Ecto neural progenitor cell (in vitro differentiated cells): Measurements from ENCODE around the gene MYH9.
A peak's percentile ranks its signal among the peaks of the same experiment; 100 is the strongest.

Experiments used
- DNase-seq: peaks from one replicate; pipeline ENCODE4 v3.0.0-alpha.2; 2018; ENCODE audit warnings: low spot score

The MYH9 gene

DNA sequence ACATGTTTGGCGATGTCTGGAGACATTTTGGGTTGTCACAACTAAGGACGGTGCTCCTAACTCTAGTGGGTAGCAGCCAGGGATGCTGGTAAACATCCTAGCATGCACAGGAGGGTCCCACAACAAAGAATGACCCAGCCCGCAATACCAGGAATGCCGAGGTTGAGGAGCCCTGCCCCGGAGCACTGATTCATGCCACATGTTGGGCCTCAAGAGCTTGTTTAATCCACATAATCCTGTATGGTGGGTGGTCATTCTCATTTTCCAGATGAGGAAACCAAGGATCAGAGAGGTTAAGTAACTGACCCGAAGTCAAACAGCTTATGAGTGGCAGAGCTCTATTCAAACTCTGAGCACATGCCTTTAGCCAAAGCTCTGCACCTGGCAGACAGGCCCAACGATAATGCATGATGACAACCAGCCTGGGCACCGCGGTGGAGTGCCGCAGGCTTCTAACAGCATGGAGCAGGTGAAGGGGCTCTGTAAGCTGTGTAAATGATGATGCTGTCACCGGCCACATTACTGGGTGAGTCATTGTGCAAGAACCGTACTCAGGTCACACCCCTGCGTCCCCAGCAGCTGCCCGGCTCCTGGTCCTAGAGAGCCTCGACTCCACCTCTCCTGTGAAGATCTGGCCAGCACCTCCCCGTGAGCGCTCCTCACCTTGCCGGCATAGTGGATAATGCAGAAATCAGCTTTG is 76.2 kb downstream of the MYH9 start:
- DNase-seq, result no peak

GRCh38 chr22:36308880-36309279 is 78.9 kb downstream of the MYH9 start:
- DNase-seq, result no peak

DNA sequence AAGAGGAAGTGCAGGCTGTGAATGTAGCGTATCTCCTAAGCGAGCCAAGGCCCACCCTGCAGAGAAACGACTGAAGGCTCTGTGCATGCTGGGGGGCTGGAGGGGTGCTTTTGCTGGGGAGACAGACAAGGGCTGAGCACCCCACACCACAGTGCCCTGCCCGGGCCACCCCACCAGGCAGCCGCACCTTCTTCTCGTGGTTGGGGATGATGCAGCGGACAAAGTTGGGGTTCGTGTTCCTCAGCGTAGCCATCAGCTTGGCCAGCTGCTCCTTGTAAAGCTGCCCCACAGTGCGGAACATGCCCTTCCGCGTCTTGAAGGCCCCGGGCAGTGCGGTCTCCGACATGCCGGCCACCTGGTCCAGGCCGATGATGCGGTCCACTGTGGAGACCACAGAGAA is 81.5 kb downstream of the MYH9 start:
- DNase-seq, result no peak

- no peak for DNase-seq
Observed at GRCh38 chr22:36305813-36306212, 82.0 kb downstream of the MYH9 start.

DNA sequence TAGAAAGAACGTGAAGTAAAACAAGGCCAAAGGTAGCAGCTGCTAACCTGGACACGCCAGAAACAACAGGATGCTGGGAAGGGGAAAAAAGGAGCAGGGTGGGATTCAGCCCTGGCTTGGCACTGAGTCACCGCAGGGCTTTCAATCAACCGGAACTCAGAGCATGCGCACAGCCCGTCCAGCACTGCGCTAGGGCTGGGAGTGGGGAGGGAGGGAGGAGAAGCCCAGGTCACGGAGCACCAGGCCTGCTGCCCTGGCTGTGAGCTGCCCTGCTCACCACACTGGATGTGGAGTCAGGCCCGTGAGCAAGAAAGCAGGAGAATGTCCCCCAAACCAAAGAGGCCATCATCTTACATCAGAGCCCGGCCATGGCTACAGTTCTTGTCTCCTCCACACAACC is 83.3 kb downstream of the MYH9 start:
- DNase-seq, result no peak

DNA sequence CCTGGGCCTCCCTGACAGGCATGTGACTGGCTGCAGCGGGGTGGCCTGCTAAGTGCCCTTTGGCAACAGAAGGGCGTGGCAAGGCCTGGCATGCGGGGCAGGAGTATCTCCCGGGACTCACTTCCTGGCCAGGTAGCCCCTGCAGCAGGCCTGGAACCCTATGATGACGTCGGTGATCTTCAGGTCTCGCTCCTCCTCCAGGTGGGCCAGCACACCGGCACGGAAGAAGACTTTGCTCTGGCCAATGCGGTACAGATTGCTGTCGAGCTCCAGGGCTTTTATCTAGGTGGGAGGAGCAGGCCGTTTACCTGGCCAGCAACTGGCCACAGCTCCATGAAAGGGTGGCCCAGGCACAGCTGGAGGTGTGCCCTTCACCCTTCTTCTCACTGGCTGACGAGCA is 83.9 kb downstream of the MYH9 start:
- no peak for DNase-seq

- DNase-seq, result no peak
Observed at GRCh38 chr22:36303115-36303467, 84.7 kb downstream of the MYH9 start.

DNA sequence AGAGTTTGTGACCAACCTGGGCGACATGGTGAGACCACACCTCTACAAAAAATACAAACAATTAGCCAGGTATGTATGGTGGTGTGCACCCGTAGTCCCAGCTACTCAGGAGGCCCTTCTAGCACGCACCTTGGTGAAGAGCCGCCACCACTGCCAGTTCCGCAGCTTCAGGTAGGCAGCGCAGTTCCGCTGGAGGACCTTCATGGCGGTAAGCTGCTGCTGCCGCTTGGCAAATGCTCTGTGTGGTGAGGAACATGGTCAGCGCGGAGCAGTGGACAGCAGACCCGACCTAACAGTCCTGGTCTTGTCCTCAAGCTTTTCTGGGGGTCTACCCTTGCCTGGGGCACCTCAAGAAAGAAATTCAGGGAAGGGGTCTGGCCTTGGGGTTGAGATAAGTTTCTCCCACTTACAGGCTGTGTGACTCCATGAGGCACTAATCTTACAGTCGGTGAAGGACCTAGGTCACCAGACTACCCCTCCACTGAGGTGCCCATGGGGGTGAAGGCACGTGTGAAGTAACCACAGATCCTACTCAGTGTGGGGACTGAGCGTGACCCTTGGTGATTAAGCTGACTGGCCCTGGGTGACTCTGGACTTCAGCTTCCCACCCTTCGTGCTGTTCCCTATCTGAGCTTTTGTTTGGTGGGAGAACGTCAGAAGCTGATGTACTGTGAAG is 85.2 kb downstream of the MYH9 start:
- DNase-seq, result no peak

DNA sequence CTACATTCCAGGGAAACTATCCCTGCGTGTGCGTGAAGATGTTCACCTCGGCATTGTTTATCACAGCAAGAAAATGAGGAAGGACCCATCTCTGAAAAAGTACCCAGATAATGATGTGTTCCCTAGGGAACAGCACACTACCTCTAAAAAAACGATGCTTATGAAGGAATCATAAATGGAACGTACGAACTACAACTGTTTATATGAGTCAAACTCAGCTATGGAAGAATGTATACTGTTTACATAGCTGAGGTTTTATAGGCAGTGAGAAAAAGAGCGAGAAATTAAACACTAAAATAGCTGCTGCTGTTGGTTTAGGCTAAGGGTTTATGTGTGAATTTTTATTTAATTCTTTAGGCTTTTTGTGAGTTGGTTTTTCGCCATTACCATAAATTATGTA is 85.9 kb downstream of the MYH9 start:
- no peak for DNase-seq

- DNase-seq, result peak; percentile 80
Observed at GRCh38 chr22:36301384-36301828, 86.4 kb downstream of the MYH9 start.

DNA sequence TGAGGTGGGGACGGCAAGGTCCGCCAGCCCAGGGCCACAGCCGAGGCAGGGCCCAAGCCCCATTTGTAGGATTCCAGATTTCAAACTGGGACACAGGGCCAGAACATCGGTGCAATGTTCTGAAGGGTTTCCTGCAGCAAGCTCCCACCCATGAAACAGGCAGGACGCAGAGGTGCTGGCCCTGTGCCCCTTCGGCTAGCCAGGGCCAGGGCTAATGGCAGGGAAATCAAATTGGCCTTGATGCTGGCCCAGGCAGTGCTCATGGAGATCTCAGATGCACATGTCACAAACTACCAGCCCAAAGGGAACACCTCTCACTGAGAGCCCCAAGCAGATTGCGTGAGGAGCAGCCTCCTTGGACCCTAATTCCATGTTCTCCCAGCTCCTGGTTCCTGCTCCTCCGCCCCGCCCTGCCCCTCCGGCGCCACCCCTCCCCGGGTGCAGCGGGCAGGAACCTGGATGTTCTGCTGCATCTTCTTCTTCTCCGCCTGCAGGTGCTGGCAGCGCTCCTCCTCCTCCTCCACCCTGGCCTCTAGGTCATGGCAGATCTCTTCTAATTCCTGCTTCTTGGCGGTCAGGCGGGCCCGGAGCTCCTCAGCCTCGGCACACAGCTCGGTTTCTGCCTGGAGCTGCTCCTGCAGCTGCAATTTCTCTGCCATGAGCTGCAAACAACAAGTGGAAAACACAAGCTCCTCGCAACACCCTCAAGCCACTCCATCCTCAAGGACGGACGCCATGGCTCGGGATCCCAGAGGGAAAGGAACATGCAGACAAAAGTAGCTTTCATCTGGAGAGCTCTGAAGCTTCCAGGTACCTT is 87.2 kb downstream of the MYH9 start:
- DNase-seq, result no peak

GRCh38 chr22:36299911-36300310 is 87.9 kb downstream of the MYH9 start:
- no peak for DNase-seq

- DNase-seq, result no peak
Observed at GRCh38 chr22:36299295-36299694, 88.5 kb downstream of the MYH9 start.

DNA sequence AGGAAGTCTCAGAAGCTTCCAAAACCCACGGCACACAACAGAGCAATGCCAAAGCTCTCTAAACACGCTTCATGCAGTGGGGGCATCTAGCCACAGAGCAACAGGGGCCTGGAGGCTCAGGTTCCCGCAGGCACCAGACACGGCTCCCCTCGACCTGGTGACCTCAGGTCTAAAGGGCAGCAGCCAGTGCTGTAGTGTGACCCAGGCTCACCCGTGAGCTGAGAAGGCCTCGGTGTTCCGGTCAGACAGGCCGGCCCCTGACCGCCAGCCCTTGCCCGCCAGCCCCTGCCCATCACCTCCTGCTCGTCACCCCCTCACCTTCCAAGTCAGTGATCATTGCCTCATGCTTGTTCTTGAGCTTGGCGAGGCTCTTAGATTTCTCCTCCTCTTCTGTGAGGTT is 89.2 kb downstream of the MYH9 start:
- no peak for DNase-seq

GRCh38 chr22:36298118-36298517 is 89.6 kb downstream of the MYH9 start:
- no peak for DNase-seq

GRCh38 chr22:36297568-36297967 is 90.2 kb downstream of the MYH9 start:
- no peak for DNase-seq

DNA sequence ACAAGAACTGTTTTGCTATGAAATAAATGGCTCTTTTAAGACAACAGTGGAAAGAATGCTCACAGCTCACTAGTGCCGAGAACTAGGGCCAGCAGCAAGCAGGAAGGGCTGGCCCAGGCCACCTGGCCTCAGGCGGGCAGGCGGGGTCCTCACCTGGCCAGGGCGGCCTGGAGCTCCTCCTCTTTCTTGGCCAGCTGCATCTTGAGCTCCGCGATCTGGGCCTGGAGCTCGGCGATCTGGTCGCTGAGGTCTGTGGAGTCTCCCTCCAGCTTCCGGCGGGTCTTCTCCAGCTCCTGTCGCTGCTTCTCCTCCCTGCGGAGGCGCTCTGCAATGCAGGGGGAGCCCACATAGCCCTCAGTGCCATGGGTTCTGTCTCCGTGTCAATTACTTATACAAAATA is 91.1 kb downstream of the MYH9 start:
- no peak for DNase-seq

DNA sequence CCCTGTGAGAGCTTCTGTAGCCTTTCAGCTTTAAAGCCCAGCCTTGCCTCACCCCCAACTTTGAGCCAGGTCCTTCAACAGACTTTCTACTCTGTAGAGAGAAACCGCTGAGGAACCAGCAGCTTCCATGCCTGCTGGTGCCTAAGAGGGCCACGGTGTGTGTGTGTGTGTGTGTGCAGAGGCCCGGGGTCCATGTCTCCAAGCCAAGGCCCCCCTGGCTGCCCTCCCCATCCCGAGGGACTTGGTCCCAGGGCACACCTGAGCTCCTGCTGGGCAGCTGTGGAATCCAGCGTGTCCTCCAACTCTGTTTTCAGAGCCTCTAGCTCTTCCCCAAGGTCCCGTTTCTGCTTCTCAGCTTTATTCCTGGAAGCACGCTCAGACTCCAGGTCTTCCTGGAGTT is 92.5 kb downstream of the MYH9 start:
- DNase-seq, result no peak

GRCh38 chr22:36294801-36295200 is 93.0 kb downstream of the MYH9 start:
- no peak for DNase-seq

DNA sequence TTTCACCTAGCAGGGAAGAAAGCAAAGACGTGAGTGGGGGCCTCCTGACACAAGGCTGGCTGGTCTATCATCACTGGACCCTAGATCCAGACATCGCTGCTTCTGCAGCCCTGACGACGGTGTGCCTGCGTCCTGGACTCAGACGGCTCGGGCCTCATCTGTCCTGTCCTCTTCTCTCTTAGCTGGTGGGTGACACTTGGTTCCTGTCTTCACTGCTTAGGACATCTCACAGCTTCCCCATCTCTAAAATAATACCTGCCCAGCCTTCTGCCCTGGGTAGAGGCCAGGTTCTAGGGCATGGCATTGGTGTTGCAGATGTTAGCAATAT is 93.5 kb downstream of the MYH9 start:
- DNase-seq, result no peak

GRCh38 chr22:36293606-36294292 is 94.0 kb downstream of the MYH9 start:
- no peak for DNase-seq

DNA sequence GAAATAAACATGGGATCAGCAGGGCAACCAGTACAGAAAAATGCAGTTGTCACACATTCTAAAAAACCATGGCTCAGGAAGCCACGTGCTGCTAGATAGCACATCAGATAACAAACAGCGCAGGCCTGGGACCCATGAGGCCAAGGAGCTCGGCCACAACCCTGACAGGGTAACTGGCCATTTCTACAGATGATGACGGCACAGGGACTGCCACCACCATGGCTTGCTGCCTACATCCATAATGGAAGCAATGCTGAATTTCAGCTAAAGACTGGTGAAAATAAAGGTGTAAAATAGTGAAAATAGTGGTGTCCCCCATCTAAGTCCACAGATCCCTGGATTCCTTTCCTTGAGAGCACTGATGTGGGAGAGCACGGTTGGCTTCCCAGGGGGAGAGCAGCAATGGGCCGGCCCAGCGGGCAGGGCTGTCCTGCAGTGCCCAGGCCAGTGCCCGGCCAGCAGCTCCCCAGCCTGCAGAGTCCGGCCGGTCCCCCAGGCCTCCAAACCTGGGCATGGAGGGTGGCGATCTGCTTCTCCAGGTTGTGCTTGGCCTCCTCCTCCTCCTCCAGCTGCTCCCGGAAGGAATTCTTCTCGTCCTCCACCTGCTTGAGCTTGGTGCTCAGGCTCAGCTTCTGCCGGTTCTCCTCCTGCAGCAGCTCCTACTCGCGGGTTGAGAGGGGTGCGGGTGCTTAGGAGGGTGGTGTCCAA is 94.8 kb downstream of the MYH9 start:
- DNase-seq, result no peak
